Endothelial cell (in vitro differentiated cells): ENCODE data around the gene SH3TC1. TPM values are rescaled to one million over a fixed set of nuclear protein-coding genes. Genes with fewer than 3 reads are reported as not detected.

Source experiments
- DNase-seq: peaks from one replicate; pipeline ENCODE4 v3.0.0; 2021; ENCODE audit warnings: low spot score
- H3K27ac Mint-ChIP-seq: one replicate; pipeline ENCODE4 v1.8.0; 2021; ENCODE audit warnings: mixed read lengths, inconsistent platforms; ENCODE audit not compliant: unreplicated experiment
- H3K27me3 Mint-ChIP-seq: one replicate; pipeline ENCODE4 v1.8.0; 2021; ENCODE audit warnings: mild to moderate bottlenecking, moderate library complexity, mixed read lengths, inconsistent platforms; ENCODE audit not compliant: unreplicated experiment
- H3K36me3 Mint-ChIP-seq: one replicate; pipeline ENCODE4 v1.8.0; 2021; ENCODE audit warnings: mild to moderate bottlenecking, low read depth, mixed read lengths, inconsistent platforms; ENCODE audit not compliant: unreplicated experiment
- H3K4me1 Mint-ChIP-seq: one replicate; pipeline ENCODE4 v1.8.0; 2021; ENCODE audit warnings: mild to moderate bottlenecking, mixed read lengths, inconsistent platforms; ENCODE audit not compliant: unreplicated experiment
- H3K4me3 Mint-ChIP-seq: one replicate; pipeline ENCODE4 v1.8.0; 2021; ENCODE audit warnings: mild to moderate bottlenecking, mixed read lengths, inconsistent platforms; ENCODE audit not compliant: unreplicated experiment
- H3K9me3 Mint-ChIP-seq: one replicate; pipeline ENCODE4 v1.8.0; 2021; ENCODE audit warnings: mixed read lengths, inconsistent platforms; ENCODE audit not compliant: unreplicated experiment
- long read RNA-seq: library from polyadenylated mRNA; unstranded; transcript quantifications from one replicate; pipeline ENCODE4 v2.0.0, GENCODE V29; 2020; ENCODE audit not compliant: unreplicated experiment
- total RNA-seq: library from RNA; stranded (reverse); fragmentation: NEBNext Ultra II Directional; extraction: Animal tissue kit (Norgen Biotek cat#: 25700); gene quantifications from one replicate; pipeline ENCODE4 v1.2.1, GENCODE V29; 2021; ENCODE audit not compliant: unreplicated experiment
- TF ChIP-seq, protein P1 (sequence below): fragments of 200-600 bp; sonication (generic); IDR thresholded peaks from one replicate; pipeline ENCODE4 v1.5.0; 2021; ENCODE audit warnings: antibody characterized with exemption; ENCODE audit not compliant: unreplicated experiment

SH3TC1 gene
- 114 TPM for total RNA-seq
- long read RNA-seq, full-length matches to known transcripts: 16 of 30 reads
- long read RNA-seq, partial matches to known transcripts: 5 of 30 reads
- long read RNA-seq, other reads (novel, unspliced or antisense): 9 of 30 reads

DNA sequence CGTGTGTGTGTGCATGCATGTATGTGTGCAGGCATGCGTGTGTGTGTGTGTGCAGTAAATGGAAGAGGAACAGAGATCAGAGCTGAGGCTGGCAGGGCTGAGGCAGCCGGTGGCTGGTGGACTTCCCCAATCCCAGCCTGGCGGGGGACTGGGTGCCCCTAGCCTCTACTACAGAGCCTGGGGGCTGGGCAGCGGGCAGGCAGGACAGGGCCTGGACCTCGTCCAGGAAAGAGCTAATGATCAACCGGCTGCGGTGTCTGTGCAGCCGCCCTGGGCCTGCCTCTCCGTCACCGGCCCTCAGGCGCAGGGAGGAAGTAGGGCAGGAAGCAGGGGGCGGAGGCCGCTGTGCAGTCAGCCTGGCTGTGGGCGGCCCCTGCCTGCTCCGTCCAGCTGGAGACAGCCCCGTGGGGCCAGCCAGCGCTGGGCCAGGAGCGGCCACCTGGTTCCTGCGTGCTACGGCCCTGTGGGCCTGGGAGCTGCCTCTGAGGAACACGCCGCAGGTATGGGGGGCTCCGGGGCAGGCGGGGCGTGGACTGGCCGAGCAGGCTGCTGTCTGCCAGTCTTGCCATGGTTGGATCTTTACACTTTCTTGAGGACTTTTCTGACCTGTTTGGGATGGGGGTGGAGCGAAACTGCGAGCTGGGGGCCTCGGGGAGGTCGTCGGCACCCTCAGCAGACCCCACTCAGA lies at the start of gene SH3TC1:
SH3TC1 (plus strand) TSS at position 385 of the 688 bp plus-strand sequence. CDS start 5,905 bp downstream, outside the sequence.
- peak; percentile 90 for DNase-seq
- Mint-ChIP-seq H3K9me3 (no peaks in the 10 kb centered on the region), H3K27ac (peak within 1 kb of the TSS; percentile 93), H3K27me3 (peaks cover 19% of the 10 kb centered on the region), H3K36me3 (no peaks in the 10 kb centered on the region), H3K4me3 (peak within 1 kb of the TSS; percentile 81), H3K4me1 (peaks cover 72% of the 10 kb centered on the region)
- TF ChIP-seq, protein P1, sequence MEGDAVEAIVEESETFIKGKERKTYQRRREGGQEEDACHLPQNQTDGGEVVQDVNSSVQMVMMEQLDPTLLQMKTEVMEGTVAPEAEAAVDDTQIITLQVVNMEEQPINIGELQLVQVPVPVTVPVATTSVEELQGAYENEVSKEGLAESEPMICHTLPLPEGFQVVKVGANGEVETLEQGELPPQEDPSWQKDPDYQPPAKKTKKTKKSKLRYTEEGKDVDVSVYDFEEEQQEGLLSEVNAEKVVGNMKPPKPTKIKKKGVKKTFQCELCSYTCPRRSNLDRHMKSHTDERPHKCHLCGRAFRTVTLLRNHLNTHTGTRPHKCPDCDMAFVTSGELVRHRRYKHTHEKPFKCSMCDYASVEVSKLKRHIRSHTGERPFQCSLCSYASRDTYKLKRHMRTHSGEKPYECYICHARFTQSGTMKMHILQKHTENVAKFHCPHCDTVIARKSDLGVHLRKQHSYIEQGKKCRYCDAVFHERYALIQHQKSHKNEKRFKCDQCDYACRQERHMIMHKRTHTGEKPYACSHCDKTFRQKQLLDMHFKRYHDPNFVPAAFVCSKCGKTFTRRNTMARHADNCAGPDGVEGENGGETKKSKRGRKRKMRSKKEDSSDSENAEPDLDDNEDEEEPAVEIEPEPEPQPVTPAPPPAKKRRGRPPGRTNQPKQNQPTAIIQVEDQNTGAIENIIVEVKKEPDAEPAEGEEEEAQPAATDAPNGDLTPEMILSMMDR: no peak

DNA sequence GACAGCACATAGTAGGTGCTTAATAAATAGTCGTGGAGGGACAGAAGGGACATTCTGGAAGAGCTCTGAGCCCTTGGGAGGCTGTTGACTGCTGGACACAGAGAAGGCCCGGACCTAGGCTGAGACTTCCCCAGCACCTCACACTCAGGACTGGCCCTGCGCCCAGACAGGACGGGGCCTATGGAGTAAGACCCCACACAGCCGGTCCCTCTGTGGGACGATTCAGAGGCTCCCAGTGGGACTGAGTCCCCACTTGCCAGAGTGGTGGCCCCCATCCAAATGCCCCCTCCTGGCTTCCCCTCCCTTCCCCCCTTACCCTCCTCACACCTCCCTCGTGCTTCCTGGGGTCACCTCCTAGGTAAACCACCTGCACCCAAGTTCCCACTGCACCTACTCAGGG lies 49.4 kb upstream of the SH3TC1 start:
- H3K9me3 Mint-ChIP-seq: no peaks in the 10 kb centered on the region
- TF ChIP-seq, protein P1: no peak
- no peak for DNase-seq
- no peak overlapping the region for H3K4me3 Mint-ChIP-seq
- no peak overlapping the region for H3K27ac Mint-ChIP-seq
- H3K27me3 Mint-ChIP-seq: peaks cover 11% of the 10 kb centered on the region
- H3K4me1 Mint-ChIP-seq: no peaks in the 10 kb centered on the region
- H3K36me3 Mint-ChIP-seq: peaks cover 6% of the 10 kb centered on the region

DNA sequence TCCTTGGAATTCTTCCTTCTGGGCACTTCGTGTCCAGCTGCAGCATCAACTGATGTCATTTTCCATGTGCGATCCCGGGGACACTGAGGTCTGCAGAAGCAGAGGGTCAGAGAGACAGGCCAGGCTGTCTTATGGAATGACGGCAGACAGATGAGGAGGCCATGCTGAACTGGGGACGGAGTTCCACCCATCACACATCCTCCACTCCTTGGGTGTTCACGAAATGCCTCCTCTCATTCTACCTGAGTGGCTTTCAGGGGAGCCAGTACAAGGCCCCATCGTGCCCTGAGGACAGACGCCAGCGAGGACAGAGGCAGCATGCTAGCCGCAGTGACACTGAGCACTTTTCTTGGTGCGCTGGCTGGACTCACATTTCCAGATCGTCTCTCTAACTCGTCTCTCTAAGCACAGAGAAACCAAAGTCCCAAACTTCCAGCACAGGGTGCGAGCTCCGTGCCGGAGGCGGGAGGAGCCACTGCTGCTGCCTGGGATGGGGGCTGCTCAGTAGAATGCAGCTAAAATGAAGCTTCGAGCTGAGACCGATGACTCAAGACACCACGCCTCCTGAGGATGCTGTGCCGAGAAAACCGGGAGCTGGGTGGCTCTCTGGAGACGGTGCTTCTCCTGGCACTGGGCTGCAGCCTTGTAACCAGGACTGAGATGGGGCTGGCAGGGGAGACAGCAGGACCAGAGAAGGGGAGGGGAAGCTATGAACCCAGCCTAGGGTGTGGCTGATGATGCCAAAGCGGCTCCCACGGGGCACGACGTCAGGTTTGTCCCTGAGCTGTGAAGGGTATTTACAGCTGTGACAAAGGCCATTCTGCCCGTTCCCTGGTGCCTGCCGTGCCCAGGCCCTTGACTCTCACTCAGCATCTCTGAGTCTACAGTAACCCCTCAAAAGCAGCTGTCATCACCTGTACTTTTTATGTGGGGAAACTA lies 48.7 kb upstream of the SH3TC1 start:
- TF ChIP-seq, protein P1: no peak
- Mint-ChIP-seq H3K27ac (no peak overlapping the region), H3K36me3 (peaks cover 6% of the 10 kb centered on the region), H3K4me3 (no peak overlapping the region), H3K4me1 (no peaks in the 10 kb centered on the region), H3K27me3 (peaks cover 12% of the 10 kb centered on the region), H3K9me3 (no peaks in the 10 kb centered on the region)
- DNase-seq: no peak

DNA sequence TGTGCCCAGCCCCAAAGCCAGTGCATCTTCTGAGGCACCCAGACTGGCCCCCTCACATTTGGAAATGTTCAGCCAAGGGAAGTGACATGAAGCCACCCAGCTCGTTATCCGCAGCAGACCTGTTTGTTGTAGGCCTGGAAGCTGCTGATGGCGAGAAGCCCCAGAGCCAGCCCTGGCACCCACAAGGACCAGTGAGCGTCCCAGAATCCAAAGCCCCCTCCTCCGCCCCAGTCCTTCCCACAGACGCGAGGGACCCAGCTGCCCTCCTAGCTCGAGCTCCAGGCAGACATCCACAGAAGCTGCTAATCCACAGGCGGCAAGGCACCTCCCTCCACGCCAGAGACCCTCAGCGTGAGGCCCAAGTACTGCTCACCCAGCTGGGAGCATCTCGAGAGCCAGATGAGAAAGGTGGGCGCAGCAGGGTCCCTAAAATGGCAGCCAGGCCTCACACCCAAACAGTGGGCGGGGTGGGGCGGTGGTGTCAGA lies 47.9 kb upstream of the SH3TC1 start:
- no peaks in the 10 kb centered on the region for H3K9me3 Mint-ChIP-seq
- H3K4me1 Mint-ChIP-seq: no peaks in the 10 kb centered on the region
- H3K27ac Mint-ChIP-seq: no peak overlapping the region
- TF ChIP-seq, protein P1: no peak
- no peak overlapping the region for H3K4me3 Mint-ChIP-seq
- H3K36me3 Mint-ChIP-seq: peaks cover 6% of the 10 kb centered on the region
- H3K27me3 Mint-ChIP-seq: peaks cover 12% of the 10 kb centered on the region
- no peak for DNase-seq
